MM.1S (cell line): Measurements from ENCODE around the gene KCNJ15.

Experiments used
- EZH2 ChIP-seq: fragments of 300-600 bp; sonication (generic); optimal IDR thresholded peaks from 2 replicates; pipeline ENCODE3; 2017; ENCODE audit warnings: low read depth, mild to moderate bottlenecking, antibody characterized with exemption, low read length, mixed read lengths
- EZH2phosphoT487 ChIP-seq: fragments of 300-600 bp; sonication (generic); IDR thresholded peaks from 2 replicates; pipeline ENCODE4 v1.6.1; 2018; ENCODE audit warnings: antibody characterized with exemption, low read length
- TF ChIP-seq, protein P1 (sequence below): fragments of 300-600 bp; sonication (generic); IDR thresholded peaks from 2 replicates; pipeline ENCODE4 v1.5.1; 2016; ENCODE audit warnings: antibody characterized with exemption, low read length, mixed read lengths

DNA sequence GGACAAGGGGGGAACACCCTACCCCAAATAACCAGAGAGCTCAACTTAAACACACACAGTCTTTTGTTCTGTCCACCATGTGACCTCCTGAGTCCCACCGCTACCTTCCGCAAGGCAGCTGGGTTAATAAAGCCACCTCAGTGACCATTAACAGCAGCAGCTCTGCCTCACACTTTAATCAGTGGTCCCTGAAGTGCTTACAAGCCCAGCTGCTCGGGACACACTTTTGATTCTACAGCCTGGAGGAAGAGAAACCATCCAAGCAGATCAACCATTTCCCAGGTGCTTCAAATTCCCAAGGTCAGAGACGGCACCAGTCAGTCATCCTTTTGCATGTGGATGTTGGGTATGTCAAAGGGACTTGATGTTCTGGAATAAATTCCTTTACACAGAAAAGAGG is 70.1 kb downstream of the KCNJ15 start:
- TF ChIP-seq EZH2phosphoT487 (no peak), EZH2 (no peak)
- TF ChIP-seq, protein P1, sequence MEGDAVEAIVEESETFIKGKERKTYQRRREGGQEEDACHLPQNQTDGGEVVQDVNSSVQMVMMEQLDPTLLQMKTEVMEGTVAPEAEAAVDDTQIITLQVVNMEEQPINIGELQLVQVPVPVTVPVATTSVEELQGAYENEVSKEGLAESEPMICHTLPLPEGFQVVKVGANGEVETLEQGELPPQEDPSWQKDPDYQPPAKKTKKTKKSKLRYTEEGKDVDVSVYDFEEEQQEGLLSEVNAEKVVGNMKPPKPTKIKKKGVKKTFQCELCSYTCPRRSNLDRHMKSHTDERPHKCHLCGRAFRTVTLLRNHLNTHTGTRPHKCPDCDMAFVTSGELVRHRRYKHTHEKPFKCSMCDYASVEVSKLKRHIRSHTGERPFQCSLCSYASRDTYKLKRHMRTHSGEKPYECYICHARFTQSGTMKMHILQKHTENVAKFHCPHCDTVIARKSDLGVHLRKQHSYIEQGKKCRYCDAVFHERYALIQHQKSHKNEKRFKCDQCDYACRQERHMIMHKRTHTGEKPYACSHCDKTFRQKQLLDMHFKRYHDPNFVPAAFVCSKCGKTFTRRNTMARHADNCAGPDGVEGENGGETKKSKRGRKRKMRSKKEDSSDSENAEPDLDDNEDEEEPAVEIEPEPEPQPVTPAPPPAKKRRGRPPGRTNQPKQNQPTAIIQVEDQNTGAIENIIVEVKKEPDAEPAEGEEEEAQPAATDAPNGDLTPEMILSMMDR: no peak
